Activated CD4-positive, alpha-beta memory T cell treated with anti-CD3 and anti-CD28 coated beads for 36 hours (primary cell): ENCODE data around the gene ZNF574. TPM values are rescaled to one million over a fixed set of nuclear protein-coding genes. Genes with fewer than 3 reads are reported as not detected.

Source experiments
- CTCF ChIA-PET: fragments of 350-600 bp; sonication (Branson Sonifier 250); formaldehyde crosslinking; loops from one replicate; lab custom pipeline; 2021; ENCODE audit warnings: antibody characterized with exemption, inconsistent platforms; lab: Charles Lee
- POLR2A ChIA-PET: fragments of 350-600 bp; sonication (Branson Sonifier 250); formaldehyde crosslinking; loops from one replicate; lab custom pipeline; 2021; ENCODE audit warnings: antibody characterized with exemption; lab: Charles Lee
- DNase-seq: peaks from one replicate; pipeline ENCODE4 v3.0.0-alpha.2; 2020
- H3K27ac Mint-ChIP-seq: one replicate; pipeline ENCODE4 v1.8.0; 2021; ENCODE audit warnings: mixed read lengths
- H3K27me3 Mint-ChIP-seq: one replicate; pipeline ENCODE4 v1.8.0; 2021; ENCODE audit warnings: mixed read lengths
- H3K36me3 Mint-ChIP-seq: one replicate; pipeline ENCODE4 v1.8.0; 2021; ENCODE audit warnings: mixed read lengths
- H3K4me1 Mint-ChIP-seq: one replicate; pipeline ENCODE4 v1.8.0; 2021; ENCODE audit warnings: low read depth, mixed read lengths
- H3K4me3 Mint-ChIP-seq: one replicate; pipeline ENCODE4 v1.8.0; 2021; ENCODE audit warnings: mild to moderate bottlenecking, mixed read lengths
- H3K9me3 Mint-ChIP-seq: one replicate; pipeline ENCODE4 v1.8.0; 2021; ENCODE audit warnings: mixed read lengths
- intact Hi-C: fragments of 100-400 bp; cut with micrococcal nuclease; formaldehyde crosslinking; loops from one replicate; pipeline ENCODE4 v1.15.1; 2023
- total RNA-seq, 2 experiments: library from RNA; stranded (reverse); gene quantifications; one replicate each; pipeline ENCODE4 v1.2.3, GENCODE V29; 2021

ZNF574 gene
- total RNA-seq, 2 experiments from 2014 or later = 12.2 to 13.2 TPM

- H3K4me1 Mint-ChIP-seq = peaks cover 62% of the 10 kb centered on the region
Observed at GRCh38 chr19:42123765-42124164, 47.8 kb downstream of the ZNF574 start.

GRCh38 chr19:42124386-42124901 lies 48.5 kb downstream of the ZNF574 start:
- CTCF ChIA-PET = interaction anchor here (0.7 to 5.3 kb wide), 10 partner anchors 8 to 171 kb away, joined by 3 to 82 read pairs (median 4); partner anchors contain the start of gene POU2F2
- Mint-ChIP-seq H3K4me3 (no peak overlapping the region), H3K9me3 (no peaks in the 10 kb centered on the region), H3K27ac (peak overlapping the region; percentile 49), H3K4me1 (peaks cover 67% of the 10 kb centered on the region), H3K27me3 (no peaks in the 10 kb centered on the region), H3K36me3 (peaks cover 8% of the 10 kb centered on the region)
- intact Hi-C loops = loop anchor here (5.0 kb wide), 1 partner anchor 273 kb away; no protein-coding TSS in a partner anchor
- DNase-seq = no peak
- POLR2A ChIA-PET = interaction anchor here (3.2 kb wide), 1 partner anchor 8 kb away, joined by 23 read pairs; the partner anchor contains the start of gene POU2F2

More at GRCh38 chr19:42123765-42124164, 47.8 kb downstream of the ZNF574 start:
- Mint-ChIP-seq H3K36me3 (peaks cover 8% of the 10 kb centered on the region), H3K27me3 (no peaks in the 10 kb centered on the region), H3K9me3 (no peaks in the 10 kb centered on the region), H3K27ac (peak overlapping the region; percentile 97), H3K4me3 (peak overlapping the region; percentile 82)
- CTCF ChIA-PET = interaction anchor here (0.7 to 5.3 kb wide), 13 partner anchors 9 to 317 kb away, joined by 3 to 82 read pairs (median 3); partner anchors contain the start of gene POU2F2
- POLR2A ChIA-PET = interaction anchor here (0.6 to 3.2 kb wide), 2 partner anchors 8 to 13 kb away, joined by 3 to 23 read pairs; partner anchors contain the start of gene POU2F2
- intact Hi-C loops = loop anchor here (1.0 to 5.0 kb wide), 6 partner anchors 9 to 274 kb away; partner anchors contain the start of genes GSK3A, POU2F2 and ZNF574
- DNase-seq = no peak

GRCh38 chr19:42125536-42125935 lies 49.6 kb downstream of the ZNF574 start:
- no peaks in the 10 kb centered on the region for H3K27me3 Mint-ChIP-seq
- ChIA-PET CTCF (interaction anchor here (0.7 to 5.3 kb wide), 5 partner anchors 7 to 170 kb away, joined by 3 to 82 read pairs (median 5); partner anchors contain the start of gene POU2F2), POLR2A (no interaction called here)
- H3K9me3 Mint-ChIP-seq = no peaks in the 10 kb centered on the region
- DNase-seq = no peak
- peaks cover 74% of the 10 kb centered on the region for H3K4me1 Mint-ChIP-seq
- intact Hi-C loops = no loop called here
- peaks cover 8% of the 10 kb centered on the region for H3K36me3 Mint-ChIP-seq
- H3K4me3 Mint-ChIP-seq = no peak overlapping the region
- H3K27ac Mint-ChIP-seq = no peak overlapping the region

GRCh38 chr19:42126574-42126973 lies 50.6 kb downstream of the ZNF574 start:
- peaks cover 7% of the 10 kb centered on the region for H3K36me3 Mint-ChIP-seq
- POLR2A ChIA-PET = interaction anchor here (0.7 kb wide), 1 partner anchor 18 kb away, joined by 3 read pairs; no protein-coding TSS in a partner anchor
- peaks cover 71% of the 10 kb centered on the region for H3K4me1 Mint-ChIP-seq
- H3K4me3 Mint-ChIP-seq = no peak overlapping the region
- H3K27ac Mint-ChIP-seq = peak overlapping the region; percentile 47
- no peaks in the 10 kb centered on the region for H3K27me3 Mint-ChIP-seq
- H3K9me3 Mint-ChIP-seq = no peaks in the 10 kb centered on the region
- intact Hi-C loops = no loop called here
- CTCF ChIA-PET = interaction anchor here (1.2 kb wide), 1 partner anchor 10 kb away, joined by 3 read pairs; no protein-coding TSS in a partner anchor
- no peak for DNase-seq

- ChIA-PET CTCF (interaction anchor here (1.3 kb wide), 2 partner anchors 20 to 149 kb away, joined by 3 to 5 read pairs; no protein-coding TSS in a partner anchor), POLR2A (interaction anchor here (0.6 kb wide), 1 partner anchor 72 kb away, joined by 3 read pairs; no protein-coding TSS in a partner anchor)
- H3K4me3 Mint-ChIP-seq = peak overlapping the region; percentile 51
- H3K4me1 Mint-ChIP-seq = peaks cover 62% of the 10 kb centered on the region
- no peaks in the 10 kb centered on the region for H3K27me3 Mint-ChIP-seq
- intact Hi-C loops = loop anchor here (5.0 kb wide), 1 partner anchor 293 kb away; no protein-coding TSS in a partner anchor
- peak overlapping the region; percentile 69 for H3K27ac Mint-ChIP-seq
- peaks cover 1% of the 10 kb centered on the region for H3K36me3 Mint-ChIP-seq
- DNase-seq = no peak
- H3K9me3 Mint-ChIP-seq = no peaks in the 10 kb centered on the region
Observed at GRCh38 chr19:42129399-42130253, 53.7 kb downstream of the ZNF574 start.

- ChIA-PET CTCF (interaction anchor here (1.3 kb wide), 1 partner anchor 148 kb away, joined by 3 read pairs; no protein-coding TSS in a partner anchor), POLR2A (no interaction called here)
- Mint-ChIP-seq H3K4me1 (peaks cover 60% of the 10 kb centered on the region), H3K9me3 (no peaks in the 10 kb centered on the region), H3K4me3 (peak overlapping the region; percentile 51), H3K27ac (peak overlapping the region; percentile 69), H3K36me3 (no peaks in the 10 kb centered on the region), H3K27me3 (no peaks in the 10 kb centered on the region)
- no peak for DNase-seq
- intact Hi-C loops = loop anchor here (5.0 kb wide), 1 partner anchor 292 kb away; no protein-coding TSS in a partner anchor
Observed at GRCh38 chr19:42130254-42130573, 54.2 kb downstream of the ZNF574 start.

Other genes starting within 250 kb of the ZNF574 start
- gene LYPD4, start 231.5 kb upstream of the ZNF574 start, total RNA-seq = not detected
- gene DMRTC2, start 231.1 kb upstream of the ZNF574 start, total RNA-seq = not detected
- 1,000 to 10,000 TPM; 3,181 to 3,314 TPM for gene RPS19, start 215.9 kb upstream of the ZNF574 start, total RNA-seq
- gene CD79A, start 198.9 kb upstream of the ZNF574 start, total RNA-seq = 1 to 10 TPM; 1.5 to 1.6 TPM
- 100 to 1,000 TPM; 298 to 327 TPM for gene ARHGEF1, start 193.0 kb upstream of the ZNF574 start, total RNA-seq
- gene ERFL, start 147.7 kb upstream of the ZNF574 start, total RNA-seq = 1 to 10 TPM; 1.3 to 2.0 TPM
- 10 to 100 TPM; 64.9 to 68.4 TPM for gene RABAC1, start 116.8 kb upstream of the ZNF574 start, total RNA-seq
- under 1 TPM; 0.64 to 0.85 TPM for gene ATP1A3, start 81.9 kb upstream of the ZNF574 start, total RNA-seq
- under 1 TPM; 0.73 to 0.90 TPM for gene GRIK5, start 6.0 kb upstream of the ZNF574 start, total RNA-seq
- gene POU2F2, start 56.3 kb downstream of the ZNF574 start, total RNA-seq = 10 to 100 TPM; 55.6 to 57.3 TPM
- gene DEDD2, start 141.5 kb downstream of the ZNF574 start, total RNA-seq = 10 to 100 TPM; 31.3 to 33.4 TPM
- gene ZNF526, start 144.1 kb downstream of the ZNF574 start, total RNA-seq = 10 to 100 TPM; 12.3 to 14.9 TPM
- gene GSK3A, start 166.4 kb downstream of the ZNF574 start, total RNA-seq = 10 to 100 TPM; 36.4 to 37.3 TPM
- 10 to 100 TPM; 43.1 to 56.5 TPM for gene ERF, start 179.0 kb downstream of the ZNF574 start, total RNA-seq
- gene CIC, start 193.1 kb downstream of the ZNF574 start, total RNA-seq = 10 to 100 TPM; 56.9 to 64.2 TPM
- gene PRR19, start 226.0 kb downstream of the ZNF574 start, total RNA-seq = under 1 TPM; 0.61 to 0.81 TPM
- 10 to 100 TPM; 46.6 to 54.7 TPM for gene PAFAH1B3, start 226.5 kb downstream of the ZNF574 start, total RNA-seq
- under 1 TPM in 1 of 2 experiments, not detected in 1; 0.29 TPM for gene TMEM145, start 237.1 kb downstream of the ZNF574 start, total RNA-seq
- gene MEGF8, start 249.5 kb downstream of the ZNF574 start, total RNA-seq = 1 to 10 TPM; 6.0 to 7.2 TPM